HG03045 (cell line): Measurements from ENCODE around the gene LDLRAD4.

Experiments
- ATAC-seq: cut with Tn5 transposase; IDR thresholded peaks from one replicate; pipeline ENCODE4 v1.9.1; 2021; ENCODE audit warnings: mild to moderate bottlenecking, moderate library complexity; ENCODE audit not compliant: unreplicated experiment

LDLRAD4 gene

DNA sequence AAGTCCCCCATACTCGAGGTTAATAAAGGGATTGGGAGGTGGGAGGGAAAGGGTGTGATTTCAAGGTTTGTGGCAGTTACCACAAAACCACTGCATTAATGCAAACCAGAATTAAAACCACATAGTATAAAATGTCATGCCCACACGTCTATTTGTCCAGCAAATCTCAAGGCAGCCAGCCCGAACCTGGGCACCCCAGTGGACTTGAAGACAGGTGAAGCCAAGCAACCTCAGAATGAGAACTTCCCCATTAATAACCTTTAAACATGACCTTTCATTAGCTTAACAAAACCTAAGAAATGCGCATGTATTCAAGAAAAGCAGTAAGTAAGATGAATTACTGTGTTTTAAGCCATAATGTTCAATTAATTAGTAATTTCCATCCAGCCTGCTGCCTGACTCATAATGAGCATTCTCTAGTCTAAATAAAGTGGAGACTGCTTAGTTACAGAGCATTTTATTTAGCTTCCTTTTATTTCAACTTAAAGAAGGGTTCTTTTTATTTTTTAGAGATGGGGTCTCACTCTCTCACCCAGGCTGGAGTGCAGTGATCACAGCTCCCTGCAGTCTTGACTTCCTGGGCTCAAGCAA lies 278.2 kb downstream of the LDLRAD4 start:
- no peak for ATAC-seq

DNA sequence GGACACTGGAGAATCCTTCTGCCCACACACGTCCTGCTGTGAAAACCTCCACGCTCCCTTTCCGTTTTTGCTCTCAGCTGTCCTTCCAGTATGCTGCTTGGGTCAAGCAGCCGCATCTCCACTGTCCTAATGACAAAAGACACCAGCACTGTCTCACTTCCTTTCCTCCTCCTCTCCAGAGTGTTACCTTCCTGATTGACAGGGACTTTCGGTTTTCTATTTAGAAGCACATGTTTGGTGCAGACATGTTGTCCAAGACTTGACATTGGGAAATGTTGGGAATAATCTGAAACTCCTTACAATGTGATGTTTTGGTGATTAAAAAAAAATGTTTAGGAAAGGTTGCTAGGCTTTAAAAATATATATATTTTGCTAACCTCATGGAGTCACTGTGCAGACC lies 281.2 kb downstream of the LDLRAD4 start:
- ATAC-seq, result no peak

DNA sequence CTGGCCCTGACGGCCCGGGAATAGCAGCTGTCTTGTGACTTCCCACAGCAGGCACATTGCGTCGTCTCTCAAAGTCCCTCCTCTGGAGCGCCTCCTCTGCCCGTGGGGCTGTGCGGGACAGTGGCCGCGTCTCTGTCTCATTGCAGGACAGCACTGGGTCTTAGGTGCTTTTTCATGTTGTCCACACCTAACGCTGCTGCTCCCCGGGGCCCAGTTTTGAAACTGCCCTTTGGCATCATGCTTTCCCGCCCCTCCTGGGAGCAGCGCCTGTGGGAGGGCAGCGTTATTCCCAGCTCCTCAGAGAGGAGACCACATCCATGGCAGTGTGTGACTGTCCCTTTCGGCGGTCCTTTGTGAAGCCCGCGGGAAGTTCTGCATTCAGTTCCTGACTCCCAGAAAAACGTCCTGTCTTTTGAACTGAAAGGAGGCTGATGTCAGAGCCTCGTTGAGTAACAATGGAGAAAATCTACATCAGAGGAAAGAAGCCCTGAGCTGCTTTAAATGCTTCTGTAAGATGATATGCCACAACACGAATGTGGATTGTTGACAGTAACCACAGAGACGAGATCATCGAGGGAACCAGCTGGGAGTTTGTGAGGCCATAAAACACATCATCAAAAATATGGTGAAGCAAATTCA lies 281.8 kb downstream of the LDLRAD4 start:
- no peak for ATAC-seq

DNA sequence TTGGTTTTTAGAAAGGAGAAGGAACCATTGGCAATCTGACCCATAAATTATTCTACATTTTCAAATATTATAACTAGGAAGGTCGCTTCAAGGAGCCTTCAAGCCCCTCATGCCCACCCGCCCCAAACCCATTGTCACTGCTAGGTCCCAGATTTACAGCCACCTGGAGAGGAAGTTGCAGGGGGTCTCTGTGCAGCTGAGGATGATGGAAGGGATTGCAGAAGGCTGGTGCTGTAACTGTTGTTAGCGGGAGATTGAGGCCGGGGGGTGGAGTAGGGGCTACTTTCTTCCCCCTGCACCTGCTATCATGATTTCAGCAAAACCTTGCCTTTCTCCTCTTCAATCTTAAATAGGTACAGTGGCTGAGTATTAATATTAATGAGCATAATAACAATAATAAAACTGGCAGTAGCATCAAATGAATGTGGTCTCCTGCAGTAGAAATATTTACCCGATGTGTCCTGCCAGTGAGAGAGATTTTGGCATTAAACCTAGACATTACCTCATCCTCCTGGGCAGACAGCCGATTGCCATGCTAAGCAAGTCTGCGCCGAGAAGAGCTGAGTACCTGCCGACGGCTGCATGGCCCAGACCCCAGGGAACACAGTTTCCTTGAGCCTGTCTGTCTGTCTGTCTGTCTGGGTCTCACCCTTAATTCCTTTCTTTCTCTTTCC lies 282.4 kb downstream of the LDLRAD4 start:
- ATAC-seq, result no peak

DNA sequence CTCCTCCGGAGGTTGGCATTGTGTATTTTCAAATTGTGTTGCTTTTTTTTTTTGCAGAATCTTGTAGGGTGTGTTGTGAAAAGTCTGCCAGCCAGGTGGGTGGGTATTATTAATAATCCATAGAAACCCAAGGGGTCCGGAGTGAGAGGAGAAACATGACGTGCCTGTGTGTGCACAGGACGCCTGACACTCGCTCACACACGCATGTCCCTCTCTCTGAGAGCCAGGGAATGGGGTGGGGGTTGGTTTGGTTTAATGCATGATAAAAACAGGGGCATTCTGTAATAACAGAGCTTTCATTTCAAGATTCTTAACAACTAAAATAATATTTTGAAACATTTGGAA lies 283.0 kb downstream of the LDLRAD4 start:
- ATAC-seq, result no peak

DNA sequence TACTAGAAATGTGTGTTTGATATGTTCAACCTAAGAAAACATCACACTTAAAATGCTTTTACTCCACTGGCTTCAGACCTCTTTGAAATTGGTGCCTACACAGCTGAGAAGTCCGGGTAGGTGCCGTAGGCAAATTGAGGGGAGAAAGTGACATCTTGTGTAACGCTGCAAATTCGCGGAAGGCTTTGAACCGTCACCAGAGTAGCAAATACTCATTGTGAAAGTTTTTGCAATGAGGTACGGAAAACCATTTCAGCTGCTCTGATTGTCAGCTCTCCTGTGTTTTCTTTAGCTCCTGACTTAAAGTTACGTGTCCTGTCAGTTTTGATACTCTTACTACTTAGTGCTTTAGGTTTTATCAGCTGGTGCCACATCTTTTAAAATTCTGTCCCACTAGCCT lies 283.3 kb downstream of the LDLRAD4 start:
- peak; percentile 95 for ATAC-seq

DNA sequence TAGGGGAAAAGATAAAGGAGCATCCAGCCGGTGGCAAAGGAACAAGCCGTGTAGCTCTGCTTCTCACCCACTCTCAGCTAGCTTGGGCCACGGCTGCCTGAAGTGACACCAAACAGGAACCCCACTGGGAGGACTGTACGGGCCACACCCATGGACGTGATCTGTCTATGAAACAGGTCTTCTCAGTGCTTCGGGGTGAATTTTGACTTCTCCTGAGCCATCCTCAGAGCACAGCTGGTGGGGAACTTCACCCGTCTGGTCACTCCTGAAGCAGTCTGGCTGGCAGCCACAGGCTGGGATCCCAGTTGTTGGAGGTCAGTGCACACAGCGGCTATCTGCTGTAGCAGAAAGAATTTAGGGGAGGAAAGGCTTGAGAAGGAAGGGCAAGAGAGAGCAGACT lies 284.0 kb downstream of the LDLRAD4 start:
- no peak for ATAC-seq

DNA sequence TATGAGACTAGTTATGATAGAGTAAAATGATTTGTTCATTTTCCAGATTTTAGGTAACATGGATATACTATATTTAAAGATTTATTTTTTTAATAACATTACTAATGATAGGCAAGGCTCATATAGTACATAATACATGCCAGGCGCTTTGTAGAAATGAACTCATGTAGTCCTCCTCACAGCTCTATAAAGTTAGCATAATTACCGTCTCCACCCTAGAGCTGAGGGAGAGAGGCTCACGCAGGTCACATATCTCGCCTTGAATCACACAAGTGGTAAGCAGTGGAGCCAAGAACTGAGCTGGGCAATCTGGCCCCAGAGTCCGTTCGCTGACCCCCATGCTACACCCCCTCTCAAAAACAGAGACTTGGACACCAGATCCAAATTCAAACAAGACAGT lies 285.3 kb downstream of the LDLRAD4 start:
- no peak for ATAC-seq

DNA sequence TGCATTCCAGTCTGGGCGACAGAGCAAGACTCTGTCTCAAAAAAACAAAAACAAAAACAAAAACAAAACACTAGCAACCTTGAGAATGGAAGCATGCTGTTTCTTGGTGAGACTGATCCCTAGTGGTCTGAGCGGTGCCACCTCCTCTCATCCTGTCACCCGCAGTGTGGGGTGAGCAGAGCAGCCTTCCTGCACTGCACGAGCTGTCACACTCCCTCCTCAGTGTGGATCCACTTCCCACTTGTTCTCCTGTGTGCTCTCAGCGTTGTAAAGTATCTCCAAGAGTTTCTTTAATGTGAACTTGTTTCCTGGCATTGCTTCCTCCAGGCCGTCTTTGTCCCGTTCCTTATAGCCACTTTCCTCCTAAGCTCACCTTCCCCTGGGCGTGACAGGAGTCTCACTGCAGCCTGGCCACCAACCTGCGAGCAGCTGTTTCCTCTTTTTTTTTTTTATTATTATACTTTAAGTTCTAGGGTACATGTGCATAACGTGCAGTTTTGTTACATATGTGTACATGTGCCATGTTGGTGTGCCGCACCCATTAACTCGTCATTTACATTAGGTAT lies 287.3 kb downstream of the LDLRAD4 start:
- no peak for ATAC-seq

DNA sequence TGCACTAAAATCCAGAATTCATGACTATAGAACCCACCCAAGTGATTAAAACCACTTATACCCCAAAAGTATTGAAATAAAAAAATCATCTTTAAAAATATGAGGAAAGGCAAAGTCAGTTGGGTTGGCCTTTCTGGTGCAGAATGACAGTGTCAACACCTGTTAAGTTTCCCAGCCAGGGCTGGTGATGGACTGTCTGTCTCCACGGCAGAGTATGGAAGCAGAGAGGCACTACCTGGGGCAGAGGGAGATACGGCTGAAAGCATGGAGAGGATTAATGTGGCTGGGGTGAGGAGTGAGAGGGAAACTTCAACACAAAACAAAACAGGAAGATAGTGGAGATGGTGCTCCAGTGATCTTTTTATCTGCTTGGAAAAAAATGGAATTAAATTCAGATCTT lies 292.0 kb downstream of the LDLRAD4 start:
- ATAC-seq, result no peak

DNA sequence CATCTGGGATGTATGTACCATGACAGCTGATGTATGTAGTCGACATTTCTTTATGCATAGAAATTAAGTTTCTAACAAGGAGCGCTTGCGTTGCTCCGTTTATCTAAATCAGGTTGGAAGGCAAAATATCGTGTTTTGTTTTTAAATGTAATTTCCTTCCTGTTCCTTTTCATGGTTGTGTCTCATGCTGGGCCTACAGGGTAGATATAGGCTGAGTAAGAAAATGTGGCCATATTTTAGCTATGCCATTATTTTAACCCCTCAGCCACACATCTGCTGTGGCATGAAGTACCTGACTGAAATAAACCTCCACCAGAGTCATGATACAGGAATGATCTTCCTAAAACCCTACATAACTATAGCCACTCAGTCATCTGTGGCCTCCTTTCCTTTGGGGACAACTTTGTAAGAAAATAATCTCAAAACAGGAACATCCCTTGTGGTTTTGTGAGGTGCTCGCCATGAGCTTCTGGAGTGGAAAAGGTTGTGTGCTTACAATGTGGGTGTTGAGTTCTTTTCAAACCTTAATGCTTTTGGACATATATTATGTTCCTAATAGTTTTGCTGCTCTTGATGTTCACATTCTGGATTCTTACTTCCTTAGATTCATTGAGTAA lies 293.5 kb downstream of the LDLRAD4 start:
- no peak for ATAC-seq

DNA sequence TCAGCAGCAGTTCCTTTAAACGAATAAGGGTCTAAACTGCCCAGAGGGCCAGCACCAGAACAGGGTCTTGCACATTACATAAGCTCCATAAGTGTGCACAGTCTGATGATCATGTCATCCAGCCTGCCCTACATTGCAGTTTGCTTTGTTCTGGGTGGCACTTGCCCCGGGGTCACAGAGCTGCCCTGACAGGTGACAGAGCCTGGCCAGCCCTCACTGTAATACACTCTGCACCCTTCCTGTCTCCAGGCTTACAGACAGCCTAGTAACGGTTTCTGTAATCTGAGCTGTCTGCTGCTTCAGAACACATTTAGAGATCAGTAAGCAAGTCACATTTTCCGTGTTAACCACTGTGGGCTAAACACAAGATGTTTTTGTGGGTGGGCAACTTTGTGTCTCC lies 294.5 kb downstream of the LDLRAD4 start:
- no peak for ATAC-seq

DNA sequence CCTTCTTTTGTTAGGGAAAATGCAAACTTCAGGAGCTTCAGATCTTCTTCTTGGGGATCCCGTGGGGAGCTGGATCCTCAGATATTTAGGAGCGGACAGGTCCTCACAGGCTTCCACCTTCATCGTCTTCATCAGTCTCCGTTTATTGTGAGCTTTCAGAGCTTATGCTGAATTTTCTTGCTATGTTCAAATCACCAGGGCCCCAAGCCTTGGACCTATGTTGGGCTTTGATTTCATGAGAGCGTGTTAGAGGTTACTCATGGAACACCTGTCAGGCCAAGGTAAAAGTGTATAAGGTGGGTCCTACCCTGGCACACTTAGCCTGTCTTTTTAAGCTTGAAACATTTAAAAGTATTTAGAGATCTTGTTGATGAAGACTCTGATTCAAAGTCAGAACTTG lies 294.9 kb downstream of the LDLRAD4 start:
- no peak for ATAC-seq

DNA sequence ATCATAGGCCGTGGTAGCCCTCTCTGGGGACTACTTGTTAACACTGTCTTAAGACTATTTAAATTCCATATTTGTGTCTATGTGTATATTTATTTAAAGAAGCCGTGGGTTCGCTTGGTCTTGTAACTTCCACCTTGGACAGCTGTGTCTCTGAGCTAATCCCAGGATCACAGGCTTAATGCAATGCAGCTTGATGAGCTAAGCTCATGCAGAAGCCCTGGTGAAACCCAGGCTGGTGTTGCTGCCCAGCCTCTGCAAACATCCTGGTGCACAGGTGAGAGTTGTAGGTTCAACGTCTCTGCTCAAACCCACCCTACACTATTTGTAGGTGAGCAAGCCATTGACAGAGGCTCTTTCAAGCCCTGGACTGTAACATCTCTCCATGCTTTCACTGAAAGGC lies 296.0 kb downstream of the LDLRAD4 start:
- ATAC-seq, result no peak

DNA sequence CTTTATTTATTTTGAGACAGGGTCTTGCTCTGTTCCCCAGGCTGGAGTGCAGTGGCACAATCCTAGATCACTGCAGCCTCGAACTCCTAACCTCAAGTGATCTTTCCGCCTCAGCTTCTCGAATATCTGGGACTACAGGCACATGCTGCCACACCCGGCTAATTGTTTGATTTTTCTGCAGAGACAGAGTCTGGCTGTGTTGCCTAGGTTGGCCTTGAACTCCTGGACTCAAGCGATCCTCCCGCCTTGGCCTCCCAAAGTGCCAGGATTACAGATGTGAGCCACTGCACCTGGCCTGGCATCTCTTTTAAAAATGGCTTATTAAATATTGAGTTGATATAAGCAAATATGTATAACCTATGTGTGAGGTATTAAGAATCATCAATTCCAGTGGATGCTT lies 298.3 kb downstream of the LDLRAD4 start:
- ATAC-seq, result no peak

DNA sequence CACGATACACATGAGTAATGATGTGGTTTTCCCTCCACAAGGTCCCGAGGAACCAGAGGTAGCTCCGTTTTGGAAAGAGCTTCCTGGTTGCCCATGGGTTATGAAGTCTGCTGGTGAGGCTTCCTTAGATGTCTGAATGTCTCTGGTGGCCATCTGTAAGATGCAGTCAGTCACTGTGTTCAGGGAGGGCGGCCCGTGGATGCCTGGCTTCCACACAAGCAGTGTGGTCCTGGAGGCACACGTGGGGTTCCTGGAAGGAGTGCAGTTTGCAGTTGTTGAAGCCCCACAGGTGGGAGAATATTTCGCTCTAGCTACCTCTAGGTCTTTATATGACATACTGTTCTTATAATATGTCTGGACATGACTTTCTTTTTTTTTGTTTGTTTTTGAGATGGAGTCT lies 298.8 kb downstream of the LDLRAD4 start:
- ATAC-seq, result no peak

DNA sequence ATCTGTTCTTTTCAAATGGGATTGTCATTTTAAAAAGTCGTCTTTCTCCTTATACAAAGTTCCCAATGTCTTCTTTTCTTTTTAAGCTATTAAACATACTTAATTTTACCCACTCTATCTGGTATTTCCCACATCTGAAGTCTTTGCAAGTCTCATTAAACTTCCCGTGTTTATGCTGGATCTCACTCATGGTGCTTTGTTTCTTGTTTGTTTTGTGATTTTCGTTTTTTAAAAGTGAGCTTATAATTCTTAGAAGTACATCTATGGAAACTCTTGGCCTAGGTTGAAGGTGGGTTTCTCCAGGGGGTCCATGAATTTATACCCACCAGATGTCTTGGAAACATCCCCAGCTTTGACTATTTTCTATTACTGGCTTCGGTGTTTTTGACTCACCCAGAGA lies 299.8 kb downstream of the LDLRAD4 start:
- no peak for ATAC-seq

DNA sequence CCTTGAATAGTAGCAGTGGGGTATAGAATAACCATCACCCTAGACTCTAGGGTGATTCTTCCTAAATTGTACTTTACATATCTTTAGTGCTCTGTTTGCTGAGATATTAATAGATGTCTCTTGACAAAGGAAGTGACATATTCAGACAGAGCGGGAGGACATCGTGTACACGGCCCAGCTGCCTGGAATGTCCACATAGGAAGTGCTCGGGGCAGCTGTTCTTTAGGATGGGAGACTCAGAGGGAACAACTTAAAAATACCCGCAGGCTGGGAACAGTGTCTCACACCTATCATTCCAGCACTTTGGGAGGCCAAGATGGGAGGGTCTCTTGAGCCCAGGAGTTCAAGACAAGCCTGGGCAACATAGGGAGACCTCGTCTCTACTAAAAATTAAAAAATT lies 301.7 kb downstream of the LDLRAD4 start:
- ATAC-seq, result no peak

DNA sequence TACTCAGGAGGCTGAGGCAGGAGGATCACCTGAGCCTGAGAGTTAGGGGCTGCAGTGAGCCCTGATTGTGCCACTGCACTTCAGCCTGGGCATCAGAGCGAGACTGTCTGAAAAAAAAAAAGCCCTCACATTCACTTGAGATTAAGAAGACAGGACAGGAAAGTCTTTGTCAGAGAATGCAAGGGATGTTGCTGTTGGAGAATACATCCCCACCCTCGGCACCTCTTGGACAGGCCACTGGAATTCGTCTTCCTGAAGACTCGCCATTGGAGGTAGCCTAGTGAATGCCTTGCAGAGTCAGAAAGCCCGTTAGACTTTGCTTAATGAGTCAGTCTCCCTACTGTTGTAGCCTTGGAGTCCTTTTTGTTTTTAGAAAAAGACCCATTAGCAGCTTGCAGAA lies 302.2 kb downstream of the LDLRAD4 start:
- no peak for ATAC-seq

DNA sequence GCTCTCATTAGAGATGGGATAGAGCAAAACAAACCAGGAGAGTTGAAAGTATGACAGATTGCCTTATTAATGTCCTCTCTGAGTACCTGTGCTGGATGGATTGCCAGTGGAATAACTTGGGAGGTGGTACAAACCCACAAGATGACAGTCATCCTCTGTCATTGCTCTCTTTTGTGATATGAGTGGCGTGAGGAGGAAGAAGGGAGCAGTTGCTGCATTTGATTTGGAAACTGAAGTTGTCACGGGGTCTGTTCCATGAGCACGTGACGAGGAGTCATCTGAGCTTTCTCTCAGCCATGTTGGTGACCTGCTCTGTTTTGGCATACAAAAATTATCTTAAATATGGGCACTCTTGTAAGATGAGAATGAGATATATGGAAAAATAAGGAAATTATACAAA lies 302.9 kb downstream of the LDLRAD4 start:
- no peak for ATAC-seq

DNA sequence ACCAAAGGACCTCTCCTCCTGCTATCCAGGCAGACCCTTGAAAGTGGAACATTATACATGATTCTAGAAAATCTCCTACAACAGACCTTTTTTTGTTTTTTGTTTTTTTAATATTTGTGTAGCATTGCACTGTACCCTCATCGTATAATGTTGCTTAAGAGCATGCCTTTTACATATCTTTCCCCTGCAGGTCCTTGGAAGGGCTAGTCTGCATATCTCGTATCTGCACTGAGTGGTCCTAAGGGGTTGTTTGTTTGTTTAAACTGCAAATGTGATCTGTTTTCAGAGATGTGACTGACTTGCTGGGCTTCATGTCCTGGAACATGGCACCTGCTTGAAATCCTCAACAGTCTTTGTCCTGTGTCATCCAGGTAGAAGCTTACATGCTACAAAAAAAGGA lies 303.7 kb downstream of the LDLRAD4 start:
- ATAC-seq, result no peak
